AG04449 (cell line): Measurements from ENCODE around the gene TLCD5.

Experiments
- CTCF ChIA-PET: fragments of 350-600 bp; formaldehyde crosslinking; extraction: SDS; loops from one replicate; lab custom pipeline; 2021; ENCODE audit warnings: antibody characterized with exemption; lab: Yijun Ruan, JAX
- POLR2A ChIA-PET: fragments of 400-600, 350-600 bp; formaldehyde crosslinking; extraction: SDS; loops from one replicate; lab custom pipeline; 2020; ENCODE audit warnings: antibody characterized with exemption, inconsistent platforms; lab: Yijun Ruan, JAX
- DNase-seq: peaks from one replicate; pipeline ENCODE4 v3.0.0-alpha.2; 2010; ENCODE audit warnings: low read depth, low spot score
- H3K4me3 ChIP-seq: 2 replicates; pipeline ENCODE4 v1.5.1; 2011; ENCODE audit warnings: low read depth, mild to moderate bottlenecking, control low read depth, low read length
- TF ChIP-seq, protein P1 (sequence below): IDR thresholded peaks from one replicate; pipeline ENCODE4 v1.5.1; 2011; ENCODE audit warnings: mild to moderate bottlenecking, moderate library complexity, low read length, control low read depth, inconsistent platforms; ENCODE audit not compliant: insufficient read depth; ENCODE audit errors: missing control alignments

Gene TLCD5

DNA sequence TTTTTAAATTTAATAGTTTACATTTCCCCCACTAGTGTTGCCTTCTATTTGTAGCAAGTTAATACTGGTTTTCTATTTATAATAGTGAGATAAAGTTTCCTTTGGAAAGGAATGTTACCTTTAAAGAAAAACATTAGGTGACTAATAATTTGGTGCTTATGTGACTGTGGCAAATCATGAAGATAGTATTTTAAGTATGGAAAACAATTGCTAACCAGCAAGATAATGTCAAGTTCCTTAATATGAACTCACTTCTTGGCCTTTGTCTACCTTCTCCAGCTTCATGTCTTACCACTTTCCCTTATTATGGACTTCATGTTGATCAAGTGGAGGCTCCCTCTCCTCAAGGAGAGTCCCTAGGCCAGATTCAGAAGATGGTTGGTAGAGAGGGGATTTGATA lies 38.3 kb downstream of the TLCD5 start:
- no peak for DNase-seq
- TF ChIP-seq, protein P1, sequence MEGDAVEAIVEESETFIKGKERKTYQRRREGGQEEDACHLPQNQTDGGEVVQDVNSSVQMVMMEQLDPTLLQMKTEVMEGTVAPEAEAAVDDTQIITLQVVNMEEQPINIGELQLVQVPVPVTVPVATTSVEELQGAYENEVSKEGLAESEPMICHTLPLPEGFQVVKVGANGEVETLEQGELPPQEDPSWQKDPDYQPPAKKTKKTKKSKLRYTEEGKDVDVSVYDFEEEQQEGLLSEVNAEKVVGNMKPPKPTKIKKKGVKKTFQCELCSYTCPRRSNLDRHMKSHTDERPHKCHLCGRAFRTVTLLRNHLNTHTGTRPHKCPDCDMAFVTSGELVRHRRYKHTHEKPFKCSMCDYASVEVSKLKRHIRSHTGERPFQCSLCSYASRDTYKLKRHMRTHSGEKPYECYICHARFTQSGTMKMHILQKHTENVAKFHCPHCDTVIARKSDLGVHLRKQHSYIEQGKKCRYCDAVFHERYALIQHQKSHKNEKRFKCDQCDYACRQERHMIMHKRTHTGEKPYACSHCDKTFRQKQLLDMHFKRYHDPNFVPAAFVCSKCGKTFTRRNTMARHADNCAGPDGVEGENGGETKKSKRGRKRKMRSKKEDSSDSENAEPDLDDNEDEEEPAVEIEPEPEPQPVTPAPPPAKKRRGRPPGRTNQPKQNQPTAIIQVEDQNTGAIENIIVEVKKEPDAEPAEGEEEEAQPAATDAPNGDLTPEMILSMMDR, result no peak
- ChIA-PET POLR2A (interaction anchor here (0.8 kb wide), 1 partner anchor 28 kb away, joined by 3 read pairs; no protein-coding TSS in a partner anchor), CTCF (interaction anchor here (1.3 kb wide), 1 partner anchor 28 kb away, joined by 3 read pairs; no protein-coding TSS in a partner anchor)
- no peak overlapping the region for H3K4me3 ChIP-seq

GRCh38 chr11:120365512-120365911 lies 40.4 kb downstream of the TLCD5 start:
- DNase-seq, result no peak
- ChIA-PET POLR2A (no interaction called here), CTCF (no interaction called here)
- TF ChIP-seq, protein P1, result no peak
- no peak overlapping the region for H3K4me3 ChIP-seq

GRCh38 chr11:120372296-120372695 lies 47.2 kb downstream of the TLCD5 start:
- ChIA-PET CTCF (interaction anchor here (1.3 to 1.8 kb wide), 2 partner anchors 13 to 18 kb away, joined by 3 to 5 read pairs; no protein-coding TSS in a partner anchor), POLR2A (interaction anchor here (0.6 kb wide), 1 partner anchor 33 kb away, joined by 3 read pairs; no protein-coding TSS in a partner anchor)
- H3K4me3 ChIP-seq, result no peak overlapping the region
- TF ChIP-seq, protein P1, result no peak
- no peak for DNase-seq

GRCh38 chr11:120375076-120375475 lies 50.0 kb downstream of the TLCD5 start:
- no peak overlapping the region for H3K4me3 ChIP-seq
- TF ChIP-seq, protein P1, result no peak
- ChIA-PET POLR2A (no interaction called here), CTCF (interaction anchor here (1.4 kb wide), 1 partner anchor 57 kb away, joined by 3 read pairs; no protein-coding TSS in a partner anchor)
- DNase-seq, result no peak

- no peak for DNase-seq
- no peak overlapping the region for H3K4me3 ChIP-seq
- ChIA-PET CTCF (interaction anchor here (1.0 to 1.9 kb wide), 3 partner anchors 9 to 96 kb away, joined by 3 to 4 read pairs (median 3); no protein-coding TSS in a partner anchor), POLR2A (no interaction called here)
- TF ChIP-seq, protein P1, result no peak
These were observed 51.6 kb downstream of the TLCD5 start for GRCh38 chr11:120376547-120377182.

DNA sequence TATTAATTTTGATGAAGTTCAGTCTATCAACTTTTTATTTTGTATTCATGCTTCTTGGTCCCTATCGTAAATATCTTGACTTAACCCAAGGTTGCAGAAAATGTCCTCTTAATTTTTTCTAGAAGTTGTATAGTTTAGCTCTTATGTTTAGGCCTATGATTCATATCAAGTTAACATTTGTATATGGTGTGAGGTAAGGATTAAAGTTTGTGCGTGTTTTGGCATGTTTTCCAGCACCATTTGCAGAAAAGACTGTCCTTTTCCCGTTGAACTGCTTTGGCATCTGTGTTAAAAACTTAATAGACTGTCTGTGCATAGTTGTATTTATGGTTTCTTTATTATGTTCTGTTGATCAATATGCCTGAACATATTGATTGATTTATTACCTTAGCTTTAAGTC lies 53.4 kb downstream of the TLCD5 start:
- TF ChIP-seq, protein P1, result no peak
- CTCF ChIA-PET, result no interaction called here
- POLR2A ChIA-PET, result no interaction called here
- DNase-seq, result no peak
- H3K4me3 ChIP-seq, result no peak overlapping the region
